ENCODE data around the gene PDE4B.
"Not testable (repeated sequence)": the region's sequence is repeated elsewhere in the genome, so short reads cannot be mapped to it uniquely, and the experiment has no call there.

The PDE4B gene

GRCh38 chr1:65994223-65994622, 201.5 kb downstream of the PDE4B start:
- no peak for DNase-seq (ENCODE audit: low spot score)

- DNase-seq (ENCODE audit: low spot score) = no peak
Observed at GRCh38 chr1:65995336-65995735, 202.6 kb downstream of the PDE4B start.

- no peak for DNase-seq (ENCODE audit: low spot score)
Observed at GRCh38 chr1:65995928-65996327, 203.2 kb downstream of the PDE4B start.

GRCh38 chr1:65997693-65998092, 205.0 kb downstream of the PDE4B start:
- DNase-seq (ENCODE audit: low spot score) = no peak

GRCh38 chr1:65998763-65999583, 206.3 kb downstream of the PDE4B start:
- DNase-seq (ENCODE audit: low spot score) = no peak

- DNase-seq (ENCODE audit: low spot score) = no peak
Observed at GRCh38 chr1:66000033-66000637, 207.4 kb downstream of the PDE4B start.

GRCh38 chr1:66003690-66004089, 211.0 kb downstream of the PDE4B start:
- no peak for DNase-seq (ENCODE audit: low spot score)

- DNase-seq (ENCODE audit: low spot score) = not testable (repeated sequence)
Observed at GRCh38 chr1:66006534-66006933, 213.8 kb downstream of the PDE4B start.

- DNase-seq (ENCODE audit: low spot score) = no peak
Observed at GRCh38 chr1:66012106-66012784, 219.6 kb downstream of the PDE4B start.

- no peak for DNase-seq (ENCODE audit: low spot score)
Observed at GRCh38 chr1:66013371-66013770, 220.7 kb downstream of the PDE4B start.

- DNase-seq (ENCODE audit: low spot score) = no peak
Observed at GRCh38 chr1:66022904-66023620, 230.4 kb downstream of the PDE4B start.

GRCh38 chr1:66025188-66025587, 232.5 kb downstream of the PDE4B start:
- no peak for DNase-seq (ENCODE audit: low spot score)

GRCh38 chr1:66028035-66028434, 235.3 kb downstream of the PDE4B start:
- DNase-seq (ENCODE audit: low spot score) = no peak

GRCh38 chr1:66033781-66034180, 241.1 kb downstream of the PDE4B start:
- DNase-seq (ENCODE audit: low spot score) = peak; percentile 7

- DNase-seq (ENCODE audit: low spot score) = no peak
Observed at GRCh38 chr1:66035616-66036245, 243.0 kb downstream of the PDE4B start.

- peak; percentile 42 for DNase-seq (ENCODE audit: low spot score)
Observed at GRCh38 chr1:66041654-66042053, 249.0 kb downstream of the PDE4B start.

- DNase-seq (ENCODE audit: low spot score) = no peak
Observed at GRCh38 chr1:66043186-66043585, 250.5 kb downstream of the PDE4B start.

- no peak for DNase-seq (ENCODE audit: low spot score)
Observed at GRCh38 chr1:66044912-66045311, 252.2 kb downstream of the PDE4B start.

- no peak for DNase-seq (ENCODE audit: low spot score)
Observed at GRCh38 chr1:66046415-66046814, 253.7 kb downstream of the PDE4B start.

GRCh38 chr1:66048011-66048410, 255.3 kb downstream of the PDE4B start:
- DNase-seq (ENCODE audit: low spot score) = no peak

GRCh38 chr1:66050123-66050522, 257.4 kb downstream of the PDE4B start:
- no peak for DNase-seq (ENCODE audit: low spot score)

- DNase-seq (ENCODE audit: low spot score) = no peak
Observed at GRCh38 chr1:66050633-66051032, 257.9 kb downstream of the PDE4B start.

Data from kidney tubule cell (primary cell).